Gastroesophageal sphincter (tissue), 3 donors: ENCODE data around the gene SIAH2.

Experiments used
- CTCF ChIP-seq, 4 experiments: fragments of 200-600 bp in 2 of 4; fragments of 450-650 bp in 2 of 4; sonication (generic) in 1 of 4; IDR thresholded peaks; one replicate each; pipeline ENCODE4 v1.5.1; 2017 to 2019; ENCODE audit warnings: antibody characterized with exemption in 4 of 4, mild to moderate bottlenecking in 2 of 4, moderate library complexity in 2 of 4
- EP300 ChIP-seq: sonication (generic); formaldehyde crosslinking; IDR thresholded peaks from one replicate; pipeline ENCODE4 v1.6.1; 2017; ENCODE audit warnings: antibody characterized with exemption, mild to moderate bottlenecking

DNA sequence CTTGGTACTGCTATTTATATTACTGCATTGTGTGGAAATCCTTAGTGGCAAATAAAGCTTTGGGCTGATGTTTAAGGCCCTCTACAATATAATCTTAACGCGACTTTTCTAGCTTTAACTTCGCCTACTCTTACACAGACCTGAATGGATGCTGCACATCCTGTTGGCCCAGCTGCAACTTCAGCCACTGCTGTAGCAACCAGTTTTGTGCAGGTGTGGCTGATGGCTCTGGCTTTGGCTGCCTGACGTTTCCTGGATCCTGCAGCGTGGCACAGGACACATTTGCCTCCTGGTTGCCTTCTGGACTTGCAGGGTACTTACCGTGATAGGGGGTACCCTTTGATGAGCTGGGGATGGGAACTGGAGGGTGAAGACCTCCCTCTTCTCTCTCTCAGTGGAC lies 39.0 kb downstream of the SIAH2 start:
- no peak for TF ChIP-seq EP300
- TF ChIP-seq CTCF (IDR thresholded peaks at IDR 0.05), result no peak
